SKM-1 (cell line): ENCODE data around the gene PAEP.
"Not testable (repeated sequence)": the region's sequence is repeated elsewhere in the genome, so short reads cannot be mapped to it uniquely, and the experiment has no call there.

Source experiments
- DNase-seq: peaks from one replicate; lab custom pipeline; 2025; ENCODE audit not compliant: unreplicated experiment; lab: John Stamatoyannopoulos, UW

PAEP gene

GRCh38 chr9:135561391-135562234, at the start of gene PAEP:
Gene PAEP, plus strand, starts transcription at chr9:135561756.
- DNase-seq = no peak

GRCh38 chr9:135512241-135512603, 49.3 kb upstream of the PAEP start:
- DNase-seq = no peak

- DNase-seq = no peak
These were observed 48.7 kb upstream of the PAEP start for GRCh38 chr9:135512904-135513303.

GRCh38 chr9:135513351-135513846, 48.2 kb upstream of the PAEP start:
- DNase-seq = no peak

GRCh38 chr9:135513906-135514305, 47.6 kb upstream of the PAEP start:
- not testable (repeated sequence) for DNase-seq

- no peak for DNase-seq
These were observed 47.0 kb upstream of the PAEP start for GRCh38 chr9:135514342-135515082.

GRCh38 chr9:135515083-135515951, 46.2 kb upstream of the PAEP start:
- DNase-seq = no peak

- no peak for DNase-seq
These were observed 45.3 kb upstream of the PAEP start for GRCh38 chr9:135516132-135516860.

GRCh38 chr9:135517407-135517822, 44.1 kb upstream of the PAEP start:
- no peak for DNase-seq

- no peak for DNase-seq
These were observed 42.2 kb upstream of the PAEP start for GRCh38 chr9:135519179-135519971.

GRCh38 chr9:135520916-135521607, 40.5 kb upstream of the PAEP start, which contains the start of gene LCN1:
Gene LCN1, plus strand, starts transcription at chr9:135521440. Its CDS starts 58 bp downstream, at chr9:135521498.
- no peak for DNase-seq

- DNase-seq = no peak
These were observed 39.9 kb upstream of the PAEP start for GRCh38 chr9:135521608-135522095.

GRCh38 chr9:135522137-135522877, 39.2 kb upstream of the PAEP start:
- no peak for DNase-seq

GRCh38 chr9:135522931-135523330, 38.6 kb upstream of the PAEP start:
- DNase-seq = no peak

GRCh38 chr9:135523521-135524129, 37.9 kb upstream of the PAEP start:
- DNase-seq = no peak

- DNase-seq = no peak
These were observed 37.3 kb upstream of the PAEP start for GRCh38 chr9:135524130-135524861.
